Activated CD4-positive, alpha-beta T cell treated with anti-CD3 and anti-CD28 coated beads, Interleukin-2, Interleukin-4, amounts not matched to agents 100 ng/mL and 50 ng/mL, durations not matched to agents 16 hours and 8 hours (primary cell): ENCODE measurements around the gene CALB2.

Experiments
- DNase-seq: peaks from one replicate; pipeline ENCODE4 v3.0.0-alpha.2; 2020; ENCODE audit warnings: low spot score

CALB2 gene

GRCh38 chr16:71389330-71389729 is 30.8 kb downstream of the CALB2 start:
- DNase-seq, result no peak

- DNase-seq, result no peak
Measured at GRCh38 chr16:71396594-71396993, 38.1 kb downstream of the CALB2 start.

- DNase-seq, result no peak
Measured at GRCh38 chr16:71399801-71400563, 41.5 kb downstream of the CALB2 start.

- no peak for DNase-seq
Measured at GRCh38 chr16:71402007-71402406, 43.5 kb downstream of the CALB2 start.

GRCh38 chr16:71402674-71403073 is 44.2 kb downstream of the CALB2 start:
- DNase-seq, result no peak

GRCh38 chr16:71404364-71404763 is 45.8 kb downstream of the CALB2 start:
- no peak for DNase-seq

- DNase-seq, result no peak
Measured at GRCh38 chr16:71406316-71406715, 47.8 kb downstream of the CALB2 start.

GRCh38 chr16:71406724-71407123 is 48.2 kb downstream of the CALB2 start:
- DNase-seq, result no peak

- no peak for DNase-seq
Measured at GRCh38 chr16:71407731-71408130, 49.2 kb downstream of the CALB2 start.

- DNase-seq, result no peak
Measured at GRCh38 chr16:71408536-71408935, 50.0 kb downstream of the CALB2 start.

GRCh38 chr16:71409011-71409775 is 50.7 kb downstream of the CALB2 start:
- no peak for DNase-seq

- no peak for DNase-seq
Measured at GRCh38 chr16:71410146-71410545, 51.6 kb downstream of the CALB2 start.

GRCh38 chr16:71412270-71413160 is 54.0 kb downstream of the CALB2 start:
- peak; percentile 70 for DNase-seq

GRCh38 chr16:71413341-71413740 is 54.8 kb downstream of the CALB2 start:
- no peak for DNase-seq

- no peak for DNase-seq
Measured at GRCh38 chr16:71414038-71414437, 55.5 kb downstream of the CALB2 start.

GRCh38 chr16:71421911-71422310 is 63.4 kb downstream of the CALB2 start:
- peak; percentile 50 for DNase-seq

- DNase-seq, result no peak
Measured at GRCh38 chr16:71423016-71423415, 64.5 kb downstream of the CALB2 start.

- no peak for DNase-seq
Measured at GRCh38 chr16:71423865-71424264, 65.3 kb downstream of the CALB2 start.

- DNase-seq, result no peak
Measured at GRCh38 chr16:71424626-71425025, 66.1 kb downstream of the CALB2 start.

GRCh38 chr16:71425746-71426068 is 67.2 kb downstream of the CALB2 start:
- no peak for DNase-seq

- DNase-seq, result peak; percentile 73
Measured at GRCh38 chr16:71426069-71426879, 67.8 kb downstream of the CALB2 start.
